GM13977 (cell line): ENCODE data around the gene MYOG.

Experiments used
- DNase-seq: peaks from one replicate; pipeline ENCODE4 v3.0.0; 2012; ENCODE audit warnings: low spot score
- in situ Hi-C: fragments of 300-500 bp; cut with MboI; formaldehyde crosslinking; loops from one replicate; pipeline ENCODE4 v1.12.0; 2022; ENCODE audit warnings: low sequenced_read_pairs, low pct_unique_long_range_greater_than_20kb, mixed read lengths, inconsistent platforms; ENCODE audit not compliant: unreplicated experiment
- TF ChIP-seq, protein P1 (sequence below): IDR thresholded peaks from 2 replicates; pipeline ENCODE4 v1.5.1; 2012; ENCODE audit warnings: mild to moderate bottlenecking, control low read depth; ENCODE audit not compliant: insufficient read depth; ENCODE audit errors: extremely low read depth, missing control alignments

Gene MYOG

DNA sequence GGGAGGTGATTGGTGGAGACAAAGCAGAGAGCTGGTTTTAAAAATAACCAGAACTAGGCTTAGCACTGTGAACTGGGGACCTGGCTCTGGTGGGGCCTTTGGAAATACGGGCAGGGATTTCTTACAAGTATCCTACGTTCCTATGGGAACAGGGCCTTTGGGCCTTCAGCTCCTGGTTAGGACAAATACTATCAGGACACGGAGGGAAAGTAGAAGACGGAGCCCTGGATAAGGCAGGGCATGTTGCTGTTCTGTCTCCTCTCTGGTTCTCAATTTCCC is 5.3 kb upstream of the MYOG start:
- TF ChIP-seq, protein P1, sequence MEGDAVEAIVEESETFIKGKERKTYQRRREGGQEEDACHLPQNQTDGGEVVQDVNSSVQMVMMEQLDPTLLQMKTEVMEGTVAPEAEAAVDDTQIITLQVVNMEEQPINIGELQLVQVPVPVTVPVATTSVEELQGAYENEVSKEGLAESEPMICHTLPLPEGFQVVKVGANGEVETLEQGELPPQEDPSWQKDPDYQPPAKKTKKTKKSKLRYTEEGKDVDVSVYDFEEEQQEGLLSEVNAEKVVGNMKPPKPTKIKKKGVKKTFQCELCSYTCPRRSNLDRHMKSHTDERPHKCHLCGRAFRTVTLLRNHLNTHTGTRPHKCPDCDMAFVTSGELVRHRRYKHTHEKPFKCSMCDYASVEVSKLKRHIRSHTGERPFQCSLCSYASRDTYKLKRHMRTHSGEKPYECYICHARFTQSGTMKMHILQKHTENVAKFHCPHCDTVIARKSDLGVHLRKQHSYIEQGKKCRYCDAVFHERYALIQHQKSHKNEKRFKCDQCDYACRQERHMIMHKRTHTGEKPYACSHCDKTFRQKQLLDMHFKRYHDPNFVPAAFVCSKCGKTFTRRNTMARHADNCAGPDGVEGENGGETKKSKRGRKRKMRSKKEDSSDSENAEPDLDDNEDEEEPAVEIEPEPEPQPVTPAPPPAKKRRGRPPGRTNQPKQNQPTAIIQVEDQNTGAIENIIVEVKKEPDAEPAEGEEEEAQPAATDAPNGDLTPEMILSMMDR, result no peak
- in situ Hi-C loops, result no loop called here
- DNase-seq, result no peak

DNA sequence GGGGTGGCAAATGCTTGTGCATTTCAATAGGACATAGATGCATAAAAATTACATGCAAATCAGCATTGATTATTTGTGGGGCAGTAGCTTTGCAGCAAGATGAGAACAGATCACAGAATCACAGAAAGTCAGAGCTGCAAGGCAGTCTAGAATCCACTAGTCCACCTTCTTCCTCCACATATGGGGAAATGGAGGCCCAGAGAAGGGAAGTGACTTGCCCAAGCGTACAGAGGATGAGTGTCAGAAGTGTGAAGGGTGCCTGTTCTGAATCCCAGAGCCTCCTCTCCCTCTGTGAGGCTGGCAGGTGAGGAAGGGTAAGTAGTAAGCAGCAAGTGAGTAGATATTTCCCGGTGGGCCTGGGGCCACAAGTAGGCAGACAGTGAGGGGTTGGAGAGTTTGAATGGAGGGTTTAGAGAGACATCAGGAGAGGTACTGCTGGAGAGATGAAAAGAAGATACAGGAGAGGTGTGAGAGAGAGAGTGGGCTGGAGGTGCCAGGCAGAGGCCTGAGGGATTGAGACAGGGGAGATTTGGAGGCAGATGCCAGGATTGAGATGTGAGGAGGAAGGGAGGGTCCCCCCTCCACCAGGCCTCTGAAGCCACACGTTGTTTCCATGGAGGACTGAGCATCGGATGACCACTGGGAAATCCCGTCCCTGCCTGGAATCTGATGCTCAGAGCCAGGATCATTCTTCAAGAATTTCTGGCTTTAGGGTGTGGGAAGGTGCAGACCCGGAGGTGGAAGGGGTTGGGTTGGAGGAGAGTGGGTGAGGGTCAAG is 4.8 kb upstream of the MYOG start:
- in situ Hi-C loops, result no loop called here
- no peak for DNase-seq

DNA sequence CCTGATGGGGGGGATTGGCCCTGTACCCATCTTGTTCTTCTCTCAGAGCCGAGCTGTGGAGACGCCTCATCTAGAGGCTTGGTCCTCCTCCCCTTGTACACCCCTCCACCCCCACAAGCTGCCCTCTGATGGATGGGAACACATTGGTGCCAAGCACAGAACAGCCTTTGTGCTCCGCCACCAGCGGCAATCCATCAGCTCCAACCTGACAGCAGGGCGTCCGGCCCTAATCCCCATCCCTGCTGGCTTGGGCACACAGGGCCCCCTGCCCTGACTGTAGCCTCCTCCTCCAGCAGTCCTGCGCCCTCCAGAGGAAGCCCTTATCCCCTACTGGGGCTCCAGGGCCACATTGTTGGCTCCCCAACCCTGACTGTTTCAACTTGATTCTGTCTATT is 3.8 kb upstream of the MYOG start:
- TF ChIP-seq, protein P1, result no peak
- no peak for DNase-seq
- in situ Hi-C loops, result no loop called here

More for the DNA sequence above, 4.8 kb upstream of the MYOG start:
- TF ChIP-seq, protein P1, result no peak

DNA sequence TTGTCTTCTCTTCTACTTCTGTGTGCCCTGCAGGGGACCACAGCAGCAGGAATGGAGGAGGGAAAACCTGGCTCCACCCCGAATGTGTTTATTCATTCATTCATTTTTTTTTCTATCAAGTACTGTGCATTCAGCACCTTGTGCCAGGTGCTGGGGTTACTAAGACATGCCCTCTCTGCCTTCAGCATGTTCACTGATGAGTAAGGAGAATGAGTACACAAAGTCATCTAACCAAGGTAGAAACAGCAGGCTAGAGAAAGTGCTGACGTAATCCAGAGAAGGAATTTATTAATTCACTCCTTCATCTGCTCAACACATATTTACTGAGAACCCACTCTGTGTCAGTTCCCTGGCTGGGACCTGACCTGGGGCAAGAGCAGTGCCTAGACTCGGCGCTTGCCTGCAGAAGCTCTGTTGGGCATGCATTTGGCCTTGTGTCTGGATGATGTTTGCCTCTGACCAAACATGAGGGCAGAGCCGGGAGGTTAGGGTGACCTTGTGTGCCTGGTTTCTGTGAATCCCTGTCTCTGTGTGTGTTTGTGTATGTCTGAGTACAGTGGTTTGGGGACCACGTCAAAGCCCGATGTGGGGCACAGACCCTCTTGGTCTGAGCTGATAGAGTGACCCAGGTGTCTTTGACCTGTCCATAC is 3.3 kb upstream of the MYOG start:
- no peak for DNase-seq
- in situ Hi-C loops, result no loop called here
- TF ChIP-seq, protein P1, result no peak

DNA sequence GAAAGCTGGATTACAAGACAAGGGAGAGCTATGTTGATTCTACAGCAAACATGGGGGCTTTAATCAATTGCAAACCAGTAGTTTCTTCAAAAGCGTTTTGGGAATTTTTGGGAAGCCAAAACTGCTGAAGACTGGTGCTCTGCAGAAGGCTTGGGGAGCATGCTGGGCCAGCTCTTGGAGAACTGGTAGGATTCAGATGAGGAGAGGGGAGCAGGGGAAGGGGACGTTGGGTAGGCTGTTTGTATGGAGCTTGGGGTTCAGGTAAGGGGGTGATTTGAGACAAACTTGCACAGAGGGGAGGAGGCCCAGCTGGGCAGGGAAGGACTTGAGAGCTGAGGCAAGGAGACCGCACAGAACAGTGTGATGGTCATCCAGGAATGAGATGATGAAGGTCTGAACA is 2.6 kb upstream of the MYOG start:
- in situ Hi-C loops, result no loop called here
- no peak for DNase-seq
- TF ChIP-seq, protein P1, result no peak

GRCh38 chr1:203086992-203087763 is 1.4 kb upstream of the MYOG start:
- no peak for DNase-seq
- in situ Hi-C loops, result no loop called here
- TF ChIP-seq, protein P1, result no peak
